SK-N-SH (cell line): Measurements from ENCODE around the gene GANAB. TPM values are rescaled to one million over a fixed set of nuclear protein-coding genes. Genes with fewer than 3 reads are reported as not detected.
"Not testable (repeated sequence)": the region's sequence is repeated elsewhere in the genome, so short reads cannot be mapped to it uniquely, and the experiment has no call there.

ENCODE experiments used
- CTCF ChIA-PET: fragments of 300-600, 350-600 bp; formaldehyde crosslinking; extraction: SDS; loops from one replicate; lab custom pipeline; 2021; lab: Yijun Ruan, JAX
- POLR2A ChIA-PET: fragments of 350-600 bp; sonication (Branson Sonifier 250); formaldehyde crosslinking; extraction: SDS; loops from one replicate; lab custom pipeline; 2020; ENCODE audit warnings: antibody characterized with exemption, inconsistent platforms; lab: Yijun Ruan, JAX
- DNase-seq: peaks from one replicate; pipeline ENCODE4 v3.0.0; 2012
- H2AFZ ChIP-seq: fragments of 200-600 bp; sonication (generic); 2 replicates; pipeline ENCODE4 v1.8.1; 2016; ENCODE audit warnings: antibody characterized with exemption, mild to moderate bottlenecking, low read depth
- H3F3A ChIP-seq: fragments of 200-600 bp; sonication (generic); replicated peaks from 2 replicates; pipeline ENCODE3; 2016; ENCODE audit warnings: antibody characterized with exemption, mild to moderate bottlenecking; ENCODE audit not compliant: insufficient read depth
- H3K27ac ChIP-seq, 2 experiments: fragments of 200-500 bp in 1 of 2; fragments of 200-600 bp in 1 of 2; sonication (Bioruptor generic) in 1 of 2; sonication (generic), shearing (Covaris generic) in 1 of 2; 2 replicates each; pipeline versions ENCODE4 v1.5.1 to v1.6.1; 2014 to 2016; ENCODE audit warnings: low read depth in 2 of 2, inconsistent platforms in 1 of 2, low read length in 1 of 2, mild to moderate bottlenecking in 1 of 2, mixed read lengths in 1 of 2
- H3K27me3 ChIP-seq: fragments of 200-600 bp; sonication (generic), shearing (Covaris generic); 2 replicates; pipeline ENCODE4 v1.6.1; 2016; ENCODE audit warnings: mixed run types; ENCODE audit not compliant: insufficient read depth
- H3K36me3 ChIP-seq, 2 experiments: fragments of 200-500 bp in 1 of 2; fragments of 200-600 bp in 1 of 2; sonication (Bioruptor generic) in 1 of 2; sonication (generic) in 1 of 2; replicated peaks in 1 of 2; 2 replicates each; pipeline versions ENCODE3 to v1.5.1; 2014 to 2016; ENCODE audit warnings: low read length in 1 of 2, mild to moderate bottlenecking in 1 of 2; ENCODE audit not compliant: insufficient read depth in 2 of 2, control insufficient read depth in 1 of 2
- H3K4me1 ChIP-seq, 2 experiments: fragments of 200-500 bp in 1 of 2; fragments of 200-600 bp in 1 of 2; sonication (Bioruptor generic) in 1 of 2; sonication (generic), shearing (Covaris generic) in 1 of 2; 2 replicates each; pipeline versions ENCODE4 v1.5.1 to v1.6.1; 2014 to 2016; ENCODE audit warnings: low read depth in 1 of 2, low read length in 1 of 2, mixed run types in 1 of 2; ENCODE audit not compliant: insufficient read depth in 2 of 2, control insufficient read depth in 1 of 2
- H3K4me2 ChIP-seq: fragments of 200-600 bp; sonication (generic), shearing (Covaris generic); 2 replicates; pipeline ENCODE4 v1.6.1; 2017; ENCODE audit warnings: mixed run types
- H3K4me3 ChIP-seq, 2 experiments: fragments of 200-500 bp in 1 of 2; fragments of 200-600 bp in 1 of 2; sonication (Bioruptor generic) in 1 of 2; sonication (generic), shearing (Covaris generic) in 1 of 2; 2 replicates each; pipeline versions ENCODE4 v1.5.1 to v1.8.1; 2014 to 2016; ENCODE audit warnings: low read depth in 2 of 2, inconsistent platforms in 1 of 2, low read length in 1 of 2, mild to moderate bottlenecking in 1 of 2, mixed read lengths in 1 of 2, moderate library complexity in 1 of 2
- H3K79me2 ChIP-seq: fragments of 200-600 bp; sonication (generic); 2 replicates; pipeline ENCODE4 v1.8.1; 2017; ENCODE audit warnings: mild to moderate bottlenecking; ENCODE audit not compliant: insufficient read depth
- H3K9ac ChIP-seq: fragments of 200-600 bp; sonication (generic); 2 replicates; pipeline ENCODE4 v1.6.1; 2017; ENCODE audit warnings: mixed run types
- H3K9me2 ChIP-seq: fragments of 200-600 bp; sonication (generic); 2 replicates; pipeline ENCODE4 v1.6.1; 2017; ENCODE audit warnings: mixed run types
- H3K9me3 ChIP-seq: fragments of 200-600 bp; sonication (generic); 2 replicates; pipeline ENCODE4 v1.6.1; 2017; ENCODE audit warnings: mixed run types, mild to moderate bottlenecking, moderate library complexity
- H4K20me1 ChIP-seq: fragments of 200-600 bp; sonication (generic); 2 replicates; pipeline ENCODE4 v1.6.1; 2017; ENCODE audit warnings: mild to moderate bottlenecking, mixed run types; ENCODE audit not compliant: insufficient read depth
- ELF1 ChIP-seq: IDR thresholded peaks from 2 replicates; pipeline ENCODE4 v1.4.0; 2012
- EZH2phosphoT487 ChIP-seq: fragments of 200-600 bp; sonication (generic); IDR thresholded peaks from 2 replicates; pipeline ENCODE4 v1.6.1; 2017; ENCODE audit warnings: low read depth, mixed run types, mild to moderate bottlenecking, antibody characterized with exemption, moderate library complexity, borderline replicate concordance
- GABPA ChIP-seq: IDR thresholded peaks from 2 replicates; pipeline ENCODE4 v1.4.0; 2012; ENCODE audit warnings: low read depth, mild to moderate bottlenecking
- GATA2 ChIP-seq: sonication (generic); formaldehyde crosslinking; IDR thresholded peaks from 2 replicates; pipeline ENCODE4 v1.5.0; 2020; ENCODE audit warnings: mild to moderate bottlenecking, missing genetic modification reagents
- MEF2A ChIP-seq: IDR thresholded peaks from 2 replicates; pipeline ENCODE4 v1.4.0; 2012; ENCODE audit warnings: low read depth, borderline replicate concordance
- NRF1 ChIP-seq: IDR thresholded peaks from 2 replicates; pipeline ENCODE4 v1.6.1; 2012; ENCODE audit warnings: low read depth, mild to moderate bottlenecking, low read length
- RFX5 ChIP-seq: IDR thresholded peaks from 2 replicates; pipeline ENCODE4 v1.6.1; 2012; ENCODE audit warnings: mild to moderate bottlenecking, improper control_type of control experiment, low read length
- RXRA ChIP-seq: IDR thresholded peaks from 2 replicates; pipeline ENCODE4 v1.4.0; 2012; ENCODE audit warnings: low read depth, mild to moderate bottlenecking, borderline replicate concordance
- SMC3 ChIP-seq: IDR thresholded peaks from 2 replicates; pipeline ENCODE4 v1.6.1; 2012; ENCODE audit warnings: low read depth, low read length, improper control_type of control experiment
- TCF12 ChIP-seq: IDR thresholded peaks from 2 replicates; pipeline ENCODE4 v1.4.0; 2012
- WGBS: methylation state at CpG from one replicate; pipeline ENCODE4 v1.1.6; 2017; ENCODE audit warnings: low lambda C conversion rate; 5-methylcytosine and 5-hydroxymethylcytosine counted together
- polyA plus RNA-seq, 3 experiments: library from polyadenylated mRNA; depleted of rRNA; stranded (reverse); fragments of >200 nt; gene quantifications; 2 replicates each; pipeline ENCODE4 v1.2.3, GENCODE V29; 2012
- TF ChIP-seq, protein P1 (sequence below): IDR thresholded peaks from 2 replicates; pipeline ENCODE4 v1.4.0; 2012; ENCODE audit warnings: low read depth, borderline replicate concordance
- TF ChIP-seq, protein P2 (sequence below): fragments of 150-350 bp; IDR thresholded peaks from 2 replicates; pipeline ENCODE4 v1.6.1; 2017; ENCODE audit warnings: antibody characterized with exemption, low read length, low read depth, borderline replicate concordance
- TF ChIP-seq, protein P3 (sequence below): IDR thresholded peaks from 2 replicates; pipeline ENCODE4 v1.4.0; 2012; ENCODE audit warnings: low read depth, borderline replicate concordance

The GANAB gene
- polyA plus RNA-seq, 1 of the 3 experiments (the other 2 are of a cell fraction) = 275 TPM

DNA sequence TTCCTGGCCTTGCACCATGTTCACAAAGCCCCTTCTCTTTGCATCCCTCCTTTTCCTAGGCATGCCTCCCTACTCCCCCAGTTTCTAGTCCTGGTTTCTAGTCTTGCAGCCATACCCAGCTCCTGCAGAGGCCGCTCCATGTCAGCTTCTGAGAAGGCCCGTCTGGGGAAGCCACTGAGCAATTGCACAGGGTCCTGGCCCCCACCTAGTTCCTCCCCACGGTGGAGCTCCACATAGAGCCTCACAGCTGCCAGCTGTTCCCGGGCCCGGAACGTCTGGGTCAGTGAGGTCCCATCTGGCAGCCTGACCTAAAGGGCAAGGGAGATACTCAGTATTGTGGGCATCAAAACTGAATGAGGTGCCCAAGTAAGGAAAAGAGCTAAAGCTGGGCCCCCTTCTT, 30.3 kb upstream of the GANAB start:
- 60% methylated on average over 5 of the region's 6 CpGs for WGBS
- Histone ChIP-seq H2AFZ (no peak overlapping the region), H3K9me2 (no peaks in the 10 kb centered on the region)
- ChIA-PET POLR2A (interaction anchor here (1.2 to 2.6 kb wide), 3 partner anchors 12 to 165 kb away, joined by 3 to 13 read pairs (median 3); partner anchors contain the start of genes C11orf98, CSKMT and HNRNPUL2), CTCF (interaction anchor here (0.7 to 1.7 kb wide), 4 partner anchors 18 to 282 kb away, joined by 3 to 7 read pairs (median 4); partner anchors contain the start of gene EML3)
- TF ChIP-seq, protein P1, sequence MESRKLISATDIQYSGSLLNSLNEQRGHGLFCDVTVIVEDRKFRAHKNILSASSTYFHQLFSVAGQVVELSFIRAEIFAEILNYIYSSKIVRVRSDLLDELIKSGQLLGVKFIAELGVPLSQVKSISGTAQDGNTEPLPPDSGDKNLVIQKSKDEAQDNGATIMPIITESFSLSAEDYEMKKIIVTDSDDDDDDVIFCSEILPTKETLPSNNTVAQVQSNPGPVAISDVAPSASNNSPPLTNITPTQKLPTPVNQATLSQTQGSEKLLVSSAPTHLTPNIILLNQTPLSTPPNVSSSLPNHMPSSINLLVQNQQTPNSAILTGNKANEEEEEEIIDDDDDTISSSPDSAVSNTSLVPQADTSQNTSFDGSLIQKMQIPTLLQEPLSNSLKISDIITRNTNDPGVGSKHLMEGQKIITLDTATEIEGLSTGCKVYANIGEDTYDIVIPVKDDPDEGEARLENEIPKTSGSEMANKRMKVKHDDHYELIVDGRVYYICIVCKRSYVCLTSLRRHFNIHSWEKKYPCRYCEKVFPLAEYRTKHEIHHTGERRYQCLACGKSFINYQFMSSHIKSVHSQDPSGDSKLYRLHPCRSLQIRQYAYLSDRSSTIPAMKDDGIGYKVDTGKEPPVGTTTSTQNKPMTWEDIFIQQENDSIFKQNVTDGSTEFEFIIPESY = no peak
- TF ChIP-seq SMC3 (no peak), MEF2A (no peak), ELF1 (no peak), GABPA (no peak), RXRA (no peak), EZH2phosphoT487 (no peak), NRF1 (no peak), RFX5 (no peak), TCF12 (no peak), GATA2 (CRISPR knock-in tag) (no peak)
- TF ChIP-seq, protein P2, sequence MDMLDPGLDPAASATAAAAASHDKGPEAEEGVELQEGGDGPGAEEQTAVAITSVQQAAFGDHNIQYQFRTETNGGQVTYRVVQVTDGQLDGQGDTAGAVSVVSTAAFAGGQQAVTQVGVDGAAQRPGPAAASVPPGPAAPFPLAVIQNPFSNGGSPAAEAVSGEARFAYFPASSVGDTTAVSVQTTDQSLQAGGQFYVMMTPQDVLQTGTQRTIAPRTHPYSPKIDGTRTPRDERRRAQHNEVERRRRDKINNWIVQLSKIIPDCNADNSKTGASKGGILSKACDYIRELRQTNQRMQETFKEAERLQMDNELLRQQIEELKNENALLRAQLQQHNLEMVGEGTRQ = no peak
- TF ChIP-seq, protein P3, sequence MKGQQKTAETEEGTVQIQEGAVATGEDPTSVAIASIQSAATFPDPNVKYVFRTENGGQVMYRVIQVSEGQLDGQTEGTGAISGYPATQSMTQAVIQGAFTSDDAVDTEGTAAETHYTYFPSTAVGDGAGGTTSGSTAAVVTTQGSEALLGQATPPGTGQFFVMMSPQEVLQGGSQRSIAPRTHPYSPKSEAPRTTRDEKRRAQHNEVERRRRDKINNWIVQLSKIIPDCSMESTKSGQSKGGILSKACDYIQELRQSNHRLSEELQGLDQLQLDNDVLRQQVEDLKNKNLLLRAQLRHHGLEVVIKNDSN = no peak
- TF ChIP-seq, all 33 proteins: peak for 0
- Histone ChIP-seq H3K4me3 (no peak overlapping the region), H3K9me3 (no peaks in the 10 kb centered on the region), H3K79me2 (peaks cover 71% of the 10 kb centered on the region), H3F3A (peaks cover 50% of the 10 kb centered on the region), H3K27ac (0 out of 4 replicates have a peak overlapping the region, but pooled peaks of 1 of the 2 experiments have one; percentile 2), H3K9ac (no peak overlapping the region), H3K36me3 (peaks cover 19 to 26% of the 10 kb centered on the region in 2 experiments), H3K4me1 (peaks cover 18 to 24% of the 10 kb centered on the region in 2 experiments; a peak in 3 of 4 replicates), H3K27me3 (no peaks in the 10 kb centered on the region), H3K4me2 (no peak overlapping the region), H4K20me1 (no peaks in the 10 kb centered on the region)
- no peak for DNase-seq

DNA sequence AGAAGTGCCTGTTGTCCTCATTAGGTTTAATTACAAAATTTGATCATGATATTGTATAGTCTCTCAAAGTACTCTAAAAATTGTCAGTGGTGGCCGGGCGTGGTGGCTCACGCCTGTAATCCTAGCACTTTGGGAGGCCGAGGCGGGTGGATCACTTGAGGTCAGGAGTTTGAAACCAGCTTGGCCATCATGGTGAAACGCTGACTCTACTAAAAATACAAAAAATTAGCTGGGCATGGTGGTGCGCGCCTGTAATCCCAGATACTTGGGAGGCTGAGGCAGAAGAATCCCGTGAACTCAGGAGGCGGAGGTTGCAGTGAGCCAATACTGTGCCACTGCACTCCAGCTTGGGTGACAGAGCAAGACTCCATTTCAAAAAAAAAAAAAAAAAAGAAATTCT, 29.0 kb upstream of the GANAB start:
- not testable (repeated sequence) for H2AFZ ChIP-seq, H3K9ac ChIP-seq, H3K27me3 ChIP-seq, H4K20me1 ChIP-seq, H3K9me2 ChIP-seq, H3K27ac ChIP-seq, H3K4me3 ChIP-seq, H3K9me3 ChIP-seq, H3K4me2 ChIP-seq, DNase-seq
- Histone ChIP-seq H3K79me2 (peaks cover 80% of the 10 kb centered on the region), H3K36me3 (peaks cover 19 to 26% of the 10 kb centered on the region in 2 experiments), H3F3A (peaks cover 44% of the 10 kb centered on the region), H3K4me1 (peaks cover 18 to 24% of the 10 kb centered on the region in 2 experiments; a peak in 3 of 4 replicates)
- POLR2A ChIA-PET = interaction anchor here (2.6 kb wide), 1 partner anchor 10 kb away, joined by 13 read pairs; the partner anchor contains the start of genes C11orf98 and CSKMT
- CTCF ChIA-PET = interaction anchor here (1.3 kb wide), 1 partner anchor 50 kb away, joined by 3 read pairs; no protein-coding TSS in a partner anchor
- 93% methylated on average over 10 of the region's 10 CpGs for WGBS
